Natural killer cell (primary cell): Measurements from ENCODE around the gene CLDN18. TPM values are rescaled to one million over a fixed set of nuclear protein-coding genes. Genes with fewer than 3 reads are reported as not detected.

Source experiments
- ATAC-seq, 3 donors: fragments of 150-1000 bp in 2 of 3; fragments of 200-7000 bp in 1 of 3; cut with Tn5 transposase; 1 replicate in 1 of 3; 2 replicates in 2 of 3; pipeline ENCODE4 v1.10.0; 2021; ENCODE audit warnings: mild to moderate bottlenecking in 2 of 3, moderate library complexity in 2 of 3
- DNase-seq, 2 donors: peaks; one replicate each; pipeline versions ENCODE4 v3.0.0 to v3.0.0-alpha.2; 2013 to 2021; ENCODE audit warnings: mixed read lengths in 1 of 2
- H3K27ac ChIP-seq: one replicate; pipeline ENCODE4 v1.5.1; 2013; ENCODE audit warnings: mild to moderate bottlenecking, low read length
- H3K27me3 ChIP-seq: one replicate; pipeline ENCODE4 v1.6.1; 2013; ENCODE audit warnings: low read length; ENCODE audit not compliant: control insufficient read depth, insufficient read depth
- H3K36me3 ChIP-seq: one replicate; pipeline ENCODE4 v1.6.1; 2013; ENCODE audit warnings: low read length; ENCODE audit not compliant: control insufficient read depth, insufficient read depth
- H3K4me1 ChIP-seq: one replicate; pipeline ENCODE4 v1.6.1; 2013; ENCODE audit warnings: low read length; ENCODE audit not compliant: control insufficient read depth, insufficient read depth
- H3K4me3 ChIP-seq: one replicate; pipeline ENCODE4 v1.5.1; 2013; ENCODE audit warnings: low read length
- H3K9me3 ChIP-seq: one replicate; pipeline ENCODE4 v1.6.1; 2013; ENCODE audit warnings: low read length; ENCODE audit not compliant: control insufficient read depth, insufficient read depth
- H3K27ac Mint-ChIP-seq, 2 donors: one replicate each; pipeline ENCODE4 v1.8.0; 2022; ENCODE audit warnings: mild to moderate bottlenecking in 2 of 2, mixed read lengths in 2 of 2, moderate library complexity in 1 of 2
- H3K27me3 Mint-ChIP-seq, 2 donors: one replicate each; pipeline ENCODE4 v1.8.0; 2022; ENCODE audit warnings: low read depth in 2 of 2, mixed read lengths in 2 of 2
- H3K36me3 Mint-ChIP-seq: one replicate; pipeline ENCODE4 v1.8.0; 2022; ENCODE audit warnings: mixed read lengths
- H3K4me1 Mint-ChIP-seq, 2 donors: one replicate each; pipeline ENCODE4 v1.8.0; 2022; ENCODE audit warnings: mixed read lengths in 2 of 2
- H3K4me3 Mint-ChIP-seq: one replicate; pipeline ENCODE4 v1.8.0; 2022; ENCODE audit warnings: mild to moderate bottlenecking, moderate library complexity, mixed read lengths
- H3K9me3 Mint-ChIP-seq, 2 donors: one replicate each; pipeline ENCODE4 v1.8.0; 2022; ENCODE audit warnings: mixed read lengths in 2 of 2
- WGBS: methylation state at CpG from one replicate; pipeline ENCODE4 v1.1.7; 2013; ENCODE audit warnings: missing lambda C conversion rate; ENCODE audit not compliant: insufficient coverage; 5-methylcytosine and 5-hydroxymethylcytosine counted together
- intact Hi-C: fragments of 100-400 bp; cut with micrococcal nuclease; formaldehyde crosslinking; loops from one replicate; pipeline ENCODE4 v1.14.2; 2022
- total RNA-seq, 4 donors: library from RNA; stranded (reverse); fragments of 120-200 nt in 1 of 4; gene quantifications; one replicate each; pipeline versions ENCODE4 v1.2.3 to v1.2.4, GENCODE V29; 2013 to 2022
- TF ChIP-seq, protein P1 (sequence below): fragments of 200-600 bp; IDR thresholded peaks from one replicate; pipeline ENCODE4 v1.8.0; 2022; ENCODE audit warnings: antibody characterized with exemption

Gene CLDN18
- total RNA-seq, 3 donors from 2014 or later (not counting 1 experiment from before 2014, with no cell fraction given) = not detected

- H3K27me3 Mint-ChIP-seq = peaks cover 0 to 12% of the 10 kb centered on the region in 2 donors
- no peaks in the 10 kb centered on the region for H3K4me1 ChIP-seq
- WGBS = 91% methylated on average over 3 of the region's 3 CpGs
- no peak overlapping the region for H3K4me3 ChIP-seq
- H3K9me3 Mint-ChIP-seq = peaks cover 2 to 4% of the 10 kb centered on the region in 2 donors
- ATAC-seq (no peak), DNase-seq (no peak)
- H3K9me3 ChIP-seq = peaks cover 8% of the 10 kb centered on the region
- H3K4me3 Mint-ChIP-seq = no peak overlapping the region
- H3K27me3 ChIP-seq = no peaks in the 10 kb centered on the region
- H3K27ac ChIP-seq = no peak overlapping the region
- no peaks in the 10 kb centered on the region for H3K4me1 Mint-ChIP-seq
- H3K27ac Mint-ChIP-seq = no peak overlapping the region
- no peaks in the 10 kb centered on the region for H3K36me3 Mint-ChIP-seq
- intact Hi-C loops = no loop called here
- TF ChIP-seq, protein P1, sequence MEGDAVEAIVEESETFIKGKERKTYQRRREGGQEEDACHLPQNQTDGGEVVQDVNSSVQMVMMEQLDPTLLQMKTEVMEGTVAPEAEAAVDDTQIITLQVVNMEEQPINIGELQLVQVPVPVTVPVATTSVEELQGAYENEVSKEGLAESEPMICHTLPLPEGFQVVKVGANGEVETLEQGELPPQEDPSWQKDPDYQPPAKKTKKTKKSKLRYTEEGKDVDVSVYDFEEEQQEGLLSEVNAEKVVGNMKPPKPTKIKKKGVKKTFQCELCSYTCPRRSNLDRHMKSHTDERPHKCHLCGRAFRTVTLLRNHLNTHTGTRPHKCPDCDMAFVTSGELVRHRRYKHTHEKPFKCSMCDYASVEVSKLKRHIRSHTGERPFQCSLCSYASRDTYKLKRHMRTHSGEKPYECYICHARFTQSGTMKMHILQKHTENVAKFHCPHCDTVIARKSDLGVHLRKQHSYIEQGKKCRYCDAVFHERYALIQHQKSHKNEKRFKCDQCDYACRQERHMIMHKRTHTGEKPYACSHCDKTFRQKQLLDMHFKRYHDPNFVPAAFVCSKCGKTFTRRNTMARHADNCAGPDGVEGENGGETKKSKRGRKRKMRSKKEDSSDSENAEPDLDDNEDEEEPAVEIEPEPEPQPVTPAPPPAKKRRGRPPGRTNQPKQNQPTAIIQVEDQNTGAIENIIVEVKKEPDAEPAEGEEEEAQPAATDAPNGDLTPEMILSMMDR = no peak
- H3K36me3 ChIP-seq = no peaks in the 10 kb centered on the region
These were observed 36.1 kb downstream of the CLDN18 start for GRCh38 chr3:138046085-138046484.

GRCh38 chr3:138046955-138047354 lies 37.0 kb downstream of the CLDN18 start:
- TF ChIP-seq, protein P1 = no peak
- Mint-ChIP-seq H3K36me3 (no peaks in the 10 kb centered on the region), H3K4me1 (no peaks in the 10 kb centered on the region), H3K4me3 (no peak overlapping the region), H3K27ac (no peak overlapping the region), H3K27me3 (peaks cover 0 to 12% of the 10 kb centered on the region in 2 donors), H3K9me3 (peaks cover 2 to 6% of the 10 kb centered on the region in 2 donors)
- no peak for DNase-seq
- ATAC-seq = no peak
- Histone ChIP-seq H3K4me1 (no peaks in the 10 kb centered on the region), H3K9me3 (peaks cover 10% of the 10 kb centered on the region), H3K36me3 (no peaks in the 10 kb centered on the region), H3K4me3 (no peak overlapping the region), H3K27me3 (no peaks in the 10 kb centered on the region), H3K27ac (no peak overlapping the region)
- 53% methylated on average over 3 of the region's 3 CpGs for WGBS
- intact Hi-C loops = no loop called here

DNA sequence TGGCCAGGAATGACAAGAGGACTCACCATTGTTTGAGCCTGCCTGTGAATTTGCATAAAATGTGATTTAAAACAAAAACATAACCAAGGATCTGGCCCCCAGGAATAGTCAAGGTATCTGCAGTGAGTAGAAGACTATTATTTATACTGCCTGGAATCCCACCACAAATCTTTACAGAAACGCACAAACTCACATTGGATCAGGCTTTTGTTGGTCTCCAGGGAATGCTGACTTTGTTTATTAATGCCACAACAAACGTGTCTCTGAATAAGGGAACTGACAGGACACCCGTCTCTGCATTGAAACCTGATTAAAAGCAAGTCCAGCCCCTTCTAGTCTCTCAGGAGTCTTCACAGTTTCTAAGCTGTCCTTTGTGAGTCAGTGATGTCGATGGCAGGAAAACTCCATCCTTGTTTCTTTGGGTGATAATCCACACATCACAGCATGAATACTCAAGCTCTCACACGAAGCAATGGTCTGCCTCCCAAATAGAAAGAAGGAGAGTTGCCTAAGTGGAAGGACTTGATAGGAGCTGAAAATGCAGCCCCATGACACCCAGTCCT lies 37.7 kb downstream of the CLDN18 start:
- Mint-ChIP-seq H3K27ac (no peak overlapping the region), H3K27me3 (peaks cover 2 to 12% of the 10 kb centered on the region in 2 donors), H3K4me1 (no peaks in the 10 kb centered on the region), H3K36me3 (no peaks in the 10 kb centered on the region), H3K9me3 (peaks cover 3 to 7% of the 10 kb centered on the region in 2 donors), H3K4me3 (no peak overlapping the region)
- Histone ChIP-seq H3K9me3 (peaks cover 10% of the 10 kb centered on the region), H3K4me1 (no peaks in the 10 kb centered on the region), H3K27ac (no peak overlapping the region), H3K27me3 (no peaks in the 10 kb centered on the region), H3K36me3 (no peaks in the 10 kb centered on the region), H3K4me3 (no peak overlapping the region)
- DNase-seq (no peak), ATAC-seq (no peak)
- 82% methylated on average over 3 of the region's 5 CpGs for WGBS
- TF ChIP-seq, protein P1 = no peak
- intact Hi-C loops = no loop called here
